SK-N-SH (cell line): ENCODE measurements around the gene JAZF1.

ENCODE experiments used
- POLR2AphosphoS5 ChIP-seq: IDR thresholded peaks from 2 replicates; pipeline ENCODE4 v1.6.1; 2012; ENCODE audit warnings: low read depth, low read length
- TAF1 ChIP-seq: IDR thresholded peaks from 2 replicates; pipeline ENCODE4 v1.6.1; 2012; ENCODE audit warnings: low read depth, mild to moderate bottlenecking, low read length, moderate library complexity, borderline replicate concordance
- TEAD4 ChIP-seq: IDR thresholded peaks from 2 replicates; pipeline ENCODE4 v1.4.0; 2012; ENCODE audit warnings: mild to moderate bottlenecking, borderline replicate concordance; ENCODE audit not compliant: insufficient read depth
- TF ChIP-seq, protein P1 (sequence below): fragments of 200-600 bp; sonication (generic); IDR thresholded peaks from 2 replicates; pipeline ENCODE4 v1.6.1; 2017; ENCODE audit warnings: antibody characterized with exemption, mild to moderate bottlenecking, moderate library complexity

DNA sequence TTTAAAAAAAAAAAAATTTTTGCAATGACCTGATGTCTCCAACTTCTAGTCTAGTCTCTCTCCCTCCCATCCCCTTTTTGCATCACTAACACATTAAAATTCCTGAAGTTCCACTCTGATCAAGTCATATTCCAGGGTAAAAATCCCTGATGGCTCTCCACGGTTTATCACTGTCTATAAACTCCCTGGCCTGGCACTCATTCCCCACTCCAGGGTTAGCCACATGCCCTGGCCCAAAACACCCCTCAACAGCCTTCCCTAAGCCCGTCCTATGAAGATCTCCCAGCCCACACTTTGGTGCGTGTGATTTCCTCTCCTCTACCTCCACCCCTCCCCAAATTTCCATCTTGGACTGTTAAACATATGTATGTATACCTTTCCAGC lies 125.4 kb downstream of the JAZF1 start:
- TF ChIP-seq, protein P1, sequence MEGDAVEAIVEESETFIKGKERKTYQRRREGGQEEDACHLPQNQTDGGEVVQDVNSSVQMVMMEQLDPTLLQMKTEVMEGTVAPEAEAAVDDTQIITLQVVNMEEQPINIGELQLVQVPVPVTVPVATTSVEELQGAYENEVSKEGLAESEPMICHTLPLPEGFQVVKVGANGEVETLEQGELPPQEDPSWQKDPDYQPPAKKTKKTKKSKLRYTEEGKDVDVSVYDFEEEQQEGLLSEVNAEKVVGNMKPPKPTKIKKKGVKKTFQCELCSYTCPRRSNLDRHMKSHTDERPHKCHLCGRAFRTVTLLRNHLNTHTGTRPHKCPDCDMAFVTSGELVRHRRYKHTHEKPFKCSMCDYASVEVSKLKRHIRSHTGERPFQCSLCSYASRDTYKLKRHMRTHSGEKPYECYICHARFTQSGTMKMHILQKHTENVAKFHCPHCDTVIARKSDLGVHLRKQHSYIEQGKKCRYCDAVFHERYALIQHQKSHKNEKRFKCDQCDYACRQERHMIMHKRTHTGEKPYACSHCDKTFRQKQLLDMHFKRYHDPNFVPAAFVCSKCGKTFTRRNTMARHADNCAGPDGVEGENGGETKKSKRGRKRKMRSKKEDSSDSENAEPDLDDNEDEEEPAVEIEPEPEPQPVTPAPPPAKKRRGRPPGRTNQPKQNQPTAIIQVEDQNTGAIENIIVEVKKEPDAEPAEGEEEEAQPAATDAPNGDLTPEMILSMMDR = no peak
- TF ChIP-seq POLR2AphosphoS5 (no peak; the same call in 1 of the 2 replicates), TEAD4 (peak; percentile 90), TAF1 (no peak)
